SJCRH30 (cell line): ENCODE data around the gene BLTP1. TPM values are rescaled to one million over a fixed set of nuclear protein-coding genes. Genes with fewer than 3 reads are reported as not detected.
A peak's percentile ranks its signal among the peaks of the same experiment; 100 is the strongest.
"Not testable (repeated sequence)": the region's sequence is repeated elsewhere in the genome, so short reads cannot be mapped to it uniquely, and the experiment has no call there.

ENCODE experiments used
- DNase-seq, 2 experiments: peaks; one replicate each; pipeline ENCODE4 v3.0.0-alpha.2; 2015 to 2020
- H3K27ac ChIP-seq: fragments of 250-450 bp; sonication (Bioruptor Pico); 2 replicates; pipeline ENCODE4 v1.5.1; 2020; ENCODE audit warnings: mild to moderate bottlenecking, moderate library complexity
- H3K27me3 ChIP-seq: fragments of 250-450 bp; sonication (Bioruptor Pico); 2 replicates; pipeline ENCODE4 v1.5.1; 2020; ENCODE audit warnings: mild to moderate bottlenecking, moderate library complexity
- H3K36me3 ChIP-seq: fragments of 250-450 bp; sonication (Bioruptor Pico); 2 replicates; pipeline ENCODE4 v1.5.1; 2020; ENCODE audit warnings: mild to moderate bottlenecking, moderate library complexity
- H3K4me1 ChIP-seq: fragments of 250-450 bp; sonication (Bioruptor Pico); 2 replicates; pipeline ENCODE4 v1.5.1; 2020; ENCODE audit warnings: mild to moderate bottlenecking, moderate library complexity
- H3K4me3 ChIP-seq: fragments of 250-450 bp; sonication (Bioruptor Pico); 2 replicates; pipeline ENCODE4 v1.5.1; 2020; ENCODE audit warnings: mild to moderate bottlenecking, moderate library complexity
- H3K9me3 ChIP-seq: fragments of 250-450 bp; sonication (Bioruptor Pico); replicated peaks from 2 replicates; pipeline ENCODE4 v1.5.1; 2020; ENCODE audit warnings: mild to moderate bottlenecking, moderate library complexity
- total RNA-seq: library from RNA; depleted of rRNA; stranded (reverse); fragments of >200 nt; shearing (Covaris generic); gene quantifications from 2 replicates; pipeline ENCODE4 v1.2.3, GENCODE V29; 2014; rRNA removed

BLTP1 gene, protein sequence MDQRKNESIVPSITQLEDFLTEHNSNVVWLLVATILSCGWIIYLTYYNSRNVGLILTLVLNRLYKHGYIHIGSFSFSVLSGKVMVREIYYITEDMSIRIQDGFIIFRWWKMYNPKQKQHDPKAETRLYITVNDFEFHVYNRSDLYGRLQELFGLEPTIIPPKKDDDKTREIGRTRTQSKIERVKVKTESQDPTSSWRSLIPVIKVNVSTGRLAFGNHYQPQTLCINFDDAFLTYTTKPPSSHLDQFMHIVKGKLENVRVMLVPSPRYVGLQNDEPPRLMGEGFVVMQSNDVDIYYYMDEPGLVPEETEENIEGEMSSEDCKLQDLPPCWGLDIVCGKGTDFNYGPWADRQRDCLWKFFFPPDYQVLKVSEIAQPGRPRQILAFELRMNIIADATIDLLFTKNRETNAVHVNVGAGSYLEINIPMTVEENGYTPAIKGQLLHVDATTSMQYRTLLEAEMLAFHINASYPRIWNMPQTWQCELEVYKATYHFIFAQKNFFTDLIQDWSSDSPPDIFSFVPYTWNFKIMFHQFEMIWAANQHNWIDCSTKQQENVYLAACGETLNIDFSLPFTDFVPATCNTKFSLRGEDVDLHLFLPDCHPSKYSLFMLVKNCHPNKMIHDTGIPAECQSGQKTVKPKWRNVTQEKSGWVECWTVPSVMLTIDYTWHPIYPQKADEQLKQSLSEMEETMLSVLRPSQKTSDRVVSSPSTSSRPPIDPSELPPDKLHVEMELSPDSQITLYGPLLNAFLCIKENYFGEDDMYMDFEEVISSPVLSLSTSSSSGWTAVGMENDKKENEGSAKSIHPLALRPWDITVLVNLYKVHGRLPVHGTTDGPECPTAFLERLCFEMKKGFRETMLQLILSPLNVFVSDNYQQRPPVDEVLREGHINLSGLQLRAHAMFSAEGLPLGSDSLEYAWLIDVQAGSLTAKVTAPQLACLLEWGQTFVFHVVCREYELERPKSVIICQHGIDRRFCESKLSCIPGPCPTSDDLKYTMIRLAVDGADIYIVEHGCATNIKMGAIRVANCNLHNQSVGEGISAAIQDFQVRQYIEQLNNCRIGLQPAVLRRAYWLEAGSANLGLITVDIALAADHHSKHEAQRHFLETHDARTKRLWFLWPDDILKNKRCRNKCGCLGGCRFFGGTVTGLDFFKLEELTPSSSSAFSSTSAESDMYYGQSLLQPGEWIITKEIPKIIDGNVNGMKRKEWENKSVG (N-terminal part only)
- total RNA-seq, result 39.0 and 46.9 TPM in 2 replicates

- Histone ChIP-seq H3K27ac (peak within 1 kb of the TSS; percentile 26; the same call in 1 of the 2 replicates), H3K4me1 (no peaks in the 10 kb centered on the region), H3K27me3 (no peaks in the 10 kb centered on the region), H3K36me3 (0 out of 2 replicates have a peak, but pooled peaks cover 4% of the 10 kb centered on the region), H3K9me3 (no peaks in the 10 kb centered on the region), H3K4me3 (peak within 1 kb of the TSS; percentile 94)
- DNase-seq, result peak; percentile 88 to 91
These were observed at the start of gene BLTP1 for GRCh38 chr4:122151982-122152710. Gene BLTP1, plus strand, starts transcription at chr4:122152331. Its CDS starts 18,317 bp downstream, at chr4:122170648.

DNA sequence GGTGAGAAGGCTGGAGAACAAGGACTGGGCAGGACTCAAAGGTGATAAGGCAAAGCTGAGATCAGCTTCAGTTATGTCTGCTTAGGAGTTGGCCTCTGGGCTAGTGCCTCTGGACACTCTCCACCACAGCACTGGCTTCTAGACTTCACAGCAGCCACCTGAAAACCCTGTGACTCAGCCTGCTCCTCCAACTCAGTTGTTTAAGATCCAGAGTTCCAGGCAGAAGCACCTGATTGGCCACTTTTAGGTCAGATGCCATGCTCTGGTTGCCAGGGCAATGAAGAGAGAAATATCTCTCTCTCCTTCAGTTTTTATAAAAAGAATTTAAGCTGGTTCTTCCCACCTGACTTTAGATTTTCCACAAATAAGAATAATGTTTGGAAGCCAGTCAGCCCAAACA lies 47.9 kb upstream of the BLTP1 start:
- Histone ChIP-seq H3K4me1 (no peaks in the 10 kb centered on the region), H3K27me3 (no peaks in the 10 kb centered on the region), H3K9me3 (no peaks in the 10 kb centered on the region), H3K27ac (no peak overlapping the region), H3K4me3 (no peak overlapping the region), H3K36me3 (no peaks in the 10 kb centered on the region)
- no peak for DNase-seq

- Histone ChIP-seq H3K4me3 (no peak overlapping the region), H3K27me3 (no peaks in the 10 kb centered on the region), H3K36me3 (no peaks in the 10 kb centered on the region), H3K27ac (no peak overlapping the region), H3K9me3 (no peaks in the 10 kb centered on the region), H3K4me1 (no peaks in the 10 kb centered on the region)
- DNase-seq, result no peak
These were observed 44.5 kb upstream of the BLTP1 start for GRCh38 chr4:122107680-122108079.

GRCh38 chr4:122110304-122110703 lies 41.8 kb upstream of the BLTP1 start:
- not testable (repeated sequence) for H3K36me3 ChIP-seq, H3K27ac ChIP-seq, H3K27me3 ChIP-seq, DNase-seq, H3K4me3 ChIP-seq, H3K9me3 ChIP-seq, H3K4me1 ChIP-seq

DNA sequence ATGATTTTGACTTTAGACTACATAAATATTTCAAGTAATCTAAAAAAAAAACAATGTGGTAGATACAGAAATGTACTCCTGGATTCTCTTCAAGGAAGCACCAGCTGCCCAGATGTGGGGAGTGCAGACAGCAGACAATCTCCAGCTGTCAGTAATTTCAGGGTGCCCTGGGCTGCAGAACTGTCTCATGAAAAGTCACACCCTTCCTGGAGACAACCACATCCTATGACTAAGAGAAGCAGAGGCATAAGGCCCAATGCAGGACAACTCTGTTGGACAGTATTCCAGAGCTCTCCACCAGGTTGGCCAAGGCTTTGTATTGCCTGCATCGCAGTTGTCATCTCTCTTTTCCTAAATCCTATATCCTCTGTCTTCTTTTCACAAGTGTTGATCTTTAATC lies 34.4 kb upstream of the BLTP1 start:
- Histone ChIP-seq H3K4me1 (no peaks in the 10 kb centered on the region), H3K27ac (no peak overlapping the region), H3K27me3 (no peaks in the 10 kb centered on the region), H3K9me3 (no peaks in the 10 kb centered on the region; the same call in 1 of the 2 replicates), H3K4me3 (no peak overlapping the region), H3K36me3 (no peaks in the 10 kb centered on the region)
- peak; percentile 27 to 31 for DNase-seq

DNA sequence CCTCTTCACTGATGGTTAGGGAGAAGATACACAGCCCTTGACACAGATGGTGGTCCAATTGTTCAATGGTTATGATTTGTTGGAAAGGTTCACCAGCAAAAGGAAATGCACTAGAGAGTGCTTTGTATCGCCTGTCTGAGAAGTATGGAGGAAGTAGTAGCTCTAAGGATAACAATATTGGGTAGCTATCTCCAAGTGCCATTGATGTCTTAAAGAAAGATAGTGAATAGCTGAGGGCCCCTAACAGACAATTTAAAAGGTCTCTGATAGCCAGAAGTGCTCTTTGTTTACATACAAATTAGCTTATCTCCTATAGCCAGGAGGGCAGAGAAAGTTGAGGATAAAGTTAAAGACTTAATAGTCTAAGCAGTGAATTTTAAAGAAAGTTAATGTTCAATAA lies 33.9 kb upstream of the BLTP1 start:
- no peak overlapping the region for H3K4me3 ChIP-seq
- no peaks in the 10 kb centered on the region for H3K36me3 ChIP-seq
- DNase-seq, result no peak
- H3K27me3 ChIP-seq, result no peaks in the 10 kb centered on the region
- no peak overlapping the region for H3K27ac ChIP-seq
- no peaks in the 10 kb centered on the region for H3K4me1 ChIP-seq
- H3K9me3 ChIP-seq, result no peaks in the 10 kb centered on the region; the same call in 1 of the 2 replicates

GRCh38 chr4:122119739-122120138 lies 32.4 kb upstream of the BLTP1 start:
- DNase-seq, result no peak
- Histone ChIP-seq H3K4me3 (no peak overlapping the region), H3K27ac (no peak overlapping the region), H3K27me3 (no peaks in the 10 kb centered on the region), H3K36me3 (no peaks in the 10 kb centered on the region), H3K4me1 (no peaks in the 10 kb centered on the region), H3K9me3 (no peaks in the 10 kb centered on the region; the same call in 1 of the 2 replicates)

GRCh38 chr4:122121593-122121992 lies 30.5 kb upstream of the BLTP1 start:
- Histone ChIP-seq H3K27ac (no peak overlapping the region), H3K27me3 (no peaks in the 10 kb centered on the region), H3K4me3 (no peak overlapping the region), H3K9me3 (no peaks in the 10 kb centered on the region), H3K4me1 (no peaks in the 10 kb centered on the region), H3K36me3 (no peaks in the 10 kb centered on the region)
- no peak for DNase-seq

DNA sequence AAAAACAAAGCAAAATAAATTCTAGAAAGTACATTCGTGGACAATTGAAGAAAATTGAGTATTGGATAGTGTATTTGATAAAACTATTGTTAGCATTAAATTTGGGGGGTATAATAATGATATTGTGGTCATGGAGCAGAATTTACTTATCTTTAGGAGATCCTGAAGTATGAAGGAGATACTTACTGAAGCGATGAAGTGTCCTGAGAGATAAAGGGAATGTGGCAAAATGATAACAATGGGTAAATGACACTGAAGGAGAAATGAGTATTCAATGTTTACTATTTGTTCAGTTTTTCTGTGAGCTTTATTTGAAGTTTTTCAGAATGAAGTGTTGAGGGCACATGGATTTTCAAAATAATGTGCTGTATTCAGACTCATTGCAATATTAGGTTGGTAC lies 30.0 kb upstream of the BLTP1 start:
- Histone ChIP-seq H3K27me3 (no peaks in the 10 kb centered on the region), H3K4me1 (no peaks in the 10 kb centered on the region), H3K4me3 (no peak overlapping the region), H3K27ac (no peak overlapping the region), H3K36me3 (no peaks in the 10 kb centered on the region), H3K9me3 (no peaks in the 10 kb centered on the region)
- no peak for DNase-seq

DNA sequence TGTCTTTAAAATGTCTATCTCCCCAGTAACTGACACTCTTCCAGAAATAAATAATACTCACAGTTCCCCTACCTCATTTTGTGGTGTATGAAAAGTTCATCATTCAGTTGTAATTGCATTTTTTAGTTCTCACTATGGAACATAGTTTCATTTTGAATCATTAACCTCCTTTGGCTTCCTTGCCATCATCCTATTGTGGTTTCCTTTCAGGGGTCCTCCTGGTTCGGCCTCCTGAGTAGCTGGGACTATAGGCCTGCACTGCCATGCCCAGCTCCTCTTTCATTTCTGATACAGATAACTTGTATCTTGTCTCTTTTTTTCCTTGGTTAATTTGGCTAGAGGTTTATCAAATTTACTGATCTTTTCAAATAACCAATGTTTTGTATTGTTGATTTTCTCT lies 23.1 kb upstream of the BLTP1 start:
- Histone ChIP-seq H3K9me3 (no peaks in the 10 kb centered on the region), H3K27ac (no peak overlapping the region), H3K4me1 (no peaks in the 10 kb centered on the region), H3K27me3 (no peaks in the 10 kb centered on the region), H3K4me3 (no peak overlapping the region), H3K36me3 (no peaks in the 10 kb centered on the region)
- DNase-seq, result no peak

DNA sequence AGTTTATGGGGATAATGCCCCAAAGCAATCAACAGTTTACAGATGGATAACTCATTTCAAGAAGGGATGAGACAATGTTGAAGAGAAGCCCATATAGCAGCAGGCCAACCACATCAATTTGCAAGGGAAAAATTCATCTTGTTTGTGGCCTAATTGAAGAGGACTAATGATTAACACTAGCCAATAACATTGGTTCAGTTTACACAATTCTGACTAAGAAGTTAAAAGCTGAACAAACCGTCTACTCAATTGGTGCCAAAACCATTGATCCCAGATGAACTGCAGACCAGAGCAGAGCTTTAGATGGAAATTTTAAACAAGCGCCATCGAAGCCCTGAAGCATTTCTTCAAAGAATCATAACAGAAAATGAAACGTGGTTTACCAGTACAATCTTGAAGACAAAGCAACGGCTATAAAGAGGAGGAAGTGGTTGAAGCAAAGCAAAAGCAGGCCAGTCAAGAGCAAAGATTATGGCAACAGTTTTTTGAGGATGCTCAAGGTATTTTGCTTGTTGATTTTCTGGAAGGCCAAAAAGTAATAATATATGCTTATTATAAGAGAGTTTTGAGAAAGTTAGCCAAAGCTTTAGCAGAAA lies 20.5 kb upstream of the BLTP1 start:
- no peaks in the 10 kb centered on the region for H3K4me1 ChIP-seq
- H3K9me3 ChIP-seq, result no peaks in the 10 kb centered on the region
- no peaks in the 10 kb centered on the region for H3K27me3 ChIP-seq
- no peaks in the 10 kb centered on the region for H3K36me3 ChIP-seq
- H3K27ac ChIP-seq, result no peak overlapping the region
- no peak overlapping the region for H3K4me3 ChIP-seq
- DNase-seq, result no peak

DNA sequence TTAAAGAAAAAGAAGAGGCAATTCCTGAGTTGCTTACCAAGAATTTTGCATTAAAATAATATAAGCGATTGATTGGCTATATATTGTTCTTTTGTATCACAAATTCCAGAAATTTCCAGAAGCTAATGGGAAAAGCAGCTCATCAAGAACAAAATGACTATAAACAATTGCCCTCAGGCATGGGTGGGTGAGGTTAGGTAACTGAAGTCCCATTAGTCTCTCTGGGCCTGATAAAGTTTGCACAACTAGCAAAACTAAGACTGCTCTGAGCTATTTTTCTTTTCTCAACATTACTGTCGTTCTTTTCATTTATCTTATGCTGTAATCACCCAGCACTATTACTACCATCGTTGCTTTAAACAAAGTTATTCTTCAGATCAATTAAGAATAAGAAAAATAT lies 19.2 kb upstream of the BLTP1 start:
- no peak for DNase-seq
- no peak overlapping the region for H3K27ac ChIP-seq
- no peaks in the 10 kb centered on the region for H3K9me3 ChIP-seq
- no peaks in the 10 kb centered on the region for H3K27me3 ChIP-seq
- H3K4me3 ChIP-seq, result no peak overlapping the region
- H3K36me3 ChIP-seq, result no peaks in the 10 kb centered on the region
- H3K4me1 ChIP-seq, result no peaks in the 10 kb centered on the region

DNA sequence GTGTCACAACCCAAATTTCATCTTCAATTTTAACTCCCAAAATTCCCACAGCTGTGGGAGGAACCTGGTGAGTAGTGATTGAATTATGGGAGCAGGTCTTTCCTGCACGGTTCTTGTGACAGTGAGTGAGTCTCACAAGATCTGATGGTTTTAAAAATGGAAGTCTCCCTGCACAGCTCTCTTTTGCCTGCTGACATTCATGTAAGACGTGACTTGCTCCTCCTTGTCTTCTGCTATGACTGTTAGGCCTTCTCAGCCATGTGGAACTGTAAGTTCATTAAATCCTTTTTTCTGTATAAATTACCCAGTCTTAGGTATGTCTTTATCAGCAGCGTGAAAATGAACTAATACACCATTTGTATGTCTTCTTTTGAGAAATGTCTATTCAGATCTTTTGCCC lies 13.0 kb upstream of the BLTP1 start:
- no peaks in the 10 kb centered on the region for H3K36me3 ChIP-seq
- DNase-seq, result no peak
- no peak overlapping the region for H3K27ac ChIP-seq
- no peaks in the 10 kb centered on the region for H3K27me3 ChIP-seq
- H3K4me3 ChIP-seq, result no peak overlapping the region
- H3K4me1 ChIP-seq, result no peaks in the 10 kb centered on the region
- H3K9me3 ChIP-seq, result no peaks in the 10 kb centered on the region

GRCh38 chr4:122140834-122141233 lies 11.3 kb upstream of the BLTP1 start:
- no peaks in the 10 kb centered on the region for H3K9me3 ChIP-seq
- H3K27me3 ChIP-seq, result no peaks in the 10 kb centered on the region
- H3K36me3 ChIP-seq, result no peaks in the 10 kb centered on the region
- H3K27ac ChIP-seq, result no peak overlapping the region
- H3K4me1 ChIP-seq, result no peaks in the 10 kb centered on the region
- DNase-seq, result no peak
- no peak overlapping the region for H3K4me3 ChIP-seq
